RKO (cell line): Measurements from ENCODE around the gene MYL6B.

ENCODE experiments used
- DNase-seq: peaks from one replicate; pipeline ENCODE4 v3.0.0-alpha.2; 2016; ENCODE audit warnings: low spot score

Gene MYL6B

DNA sequence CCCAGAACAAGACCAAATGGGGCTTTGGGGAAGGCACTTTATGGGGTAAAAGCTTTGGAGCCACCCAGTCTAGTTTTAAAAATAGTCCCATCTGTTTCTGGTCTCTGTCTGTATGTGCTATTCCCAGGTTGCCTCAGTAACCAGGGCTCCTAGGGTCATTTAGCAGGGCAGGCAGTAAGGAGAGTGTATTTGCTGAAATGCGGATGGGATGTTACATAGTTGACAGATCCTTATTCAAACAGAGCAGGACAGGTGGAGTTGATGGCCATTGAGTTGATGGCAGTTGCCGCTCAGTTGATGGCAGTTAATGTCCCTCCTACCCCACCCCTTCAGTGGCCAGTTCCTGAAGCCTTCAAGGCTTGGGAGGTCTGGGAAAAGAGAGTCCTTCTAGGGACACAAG lies 29.8 kb upstream of the MYL6B start:
- DNase-seq: no peak

DNA sequence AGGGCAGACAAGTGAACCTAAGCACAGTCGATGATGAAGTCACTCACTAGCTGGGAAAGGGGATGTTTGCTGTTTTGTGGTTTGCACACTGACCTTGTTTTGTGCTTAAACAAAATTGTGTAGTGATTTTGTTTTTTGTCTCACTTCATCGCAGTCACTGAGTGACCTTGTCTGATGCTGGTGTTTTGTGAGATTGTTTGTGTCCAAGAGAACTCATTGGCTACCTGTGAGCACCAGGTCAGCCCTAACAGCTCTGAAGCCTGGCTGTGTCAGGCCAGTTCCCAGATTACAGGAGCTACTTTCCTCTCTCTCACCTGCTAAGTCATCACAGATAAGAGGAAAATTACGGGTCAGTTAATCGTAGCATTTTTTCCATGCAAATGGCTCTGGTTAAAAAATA lies 28.3 kb upstream of the MYL6B start:
- DNase-seq: no peak

DNA sequence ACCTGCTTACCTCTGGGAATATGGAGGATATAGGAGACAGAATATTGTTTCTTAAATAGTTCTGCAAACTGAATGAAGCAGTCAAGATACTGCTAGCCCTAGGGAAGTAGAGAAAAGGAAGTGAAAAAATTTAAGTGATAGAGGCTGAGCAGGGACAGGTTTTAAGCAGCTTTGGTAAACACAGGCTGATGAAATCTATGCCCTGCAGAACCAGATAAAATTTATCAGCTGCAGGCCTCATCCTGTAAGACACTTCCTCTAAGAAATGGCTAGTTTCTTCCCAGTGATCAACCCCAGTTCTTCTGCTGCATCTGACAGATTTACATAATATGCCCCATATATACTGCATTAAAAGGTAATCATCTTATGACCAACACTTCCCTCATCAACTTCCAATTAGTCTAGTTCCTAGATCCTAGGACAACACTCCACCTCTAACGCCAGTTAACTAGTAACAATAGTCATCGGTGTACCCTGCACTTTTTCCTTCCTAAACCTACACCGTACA lies 25.6 kb upstream of the MYL6B start:
- no peak for DNase-seq

DNA sequence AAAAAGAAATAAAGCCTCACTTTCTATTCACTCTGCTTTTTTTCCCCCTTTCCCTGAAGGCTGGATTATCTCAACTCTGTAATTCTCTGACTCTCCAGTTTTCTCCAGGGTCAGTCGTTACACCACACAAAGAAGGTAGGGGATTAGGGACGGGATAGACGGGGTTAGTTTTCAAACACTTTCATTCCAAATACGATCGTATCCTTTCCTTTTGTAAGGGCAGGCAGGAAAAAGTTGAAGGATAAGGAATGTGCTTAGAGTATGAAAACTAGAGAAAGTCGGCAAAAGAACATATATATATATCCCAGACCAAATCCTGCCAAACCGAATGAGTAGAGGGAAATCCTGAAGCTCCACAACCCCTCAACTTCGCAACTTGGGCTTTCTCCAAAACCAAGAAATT lies 24.9 kb upstream of the MYL6B start:
- DNase-seq: no peak

DNA sequence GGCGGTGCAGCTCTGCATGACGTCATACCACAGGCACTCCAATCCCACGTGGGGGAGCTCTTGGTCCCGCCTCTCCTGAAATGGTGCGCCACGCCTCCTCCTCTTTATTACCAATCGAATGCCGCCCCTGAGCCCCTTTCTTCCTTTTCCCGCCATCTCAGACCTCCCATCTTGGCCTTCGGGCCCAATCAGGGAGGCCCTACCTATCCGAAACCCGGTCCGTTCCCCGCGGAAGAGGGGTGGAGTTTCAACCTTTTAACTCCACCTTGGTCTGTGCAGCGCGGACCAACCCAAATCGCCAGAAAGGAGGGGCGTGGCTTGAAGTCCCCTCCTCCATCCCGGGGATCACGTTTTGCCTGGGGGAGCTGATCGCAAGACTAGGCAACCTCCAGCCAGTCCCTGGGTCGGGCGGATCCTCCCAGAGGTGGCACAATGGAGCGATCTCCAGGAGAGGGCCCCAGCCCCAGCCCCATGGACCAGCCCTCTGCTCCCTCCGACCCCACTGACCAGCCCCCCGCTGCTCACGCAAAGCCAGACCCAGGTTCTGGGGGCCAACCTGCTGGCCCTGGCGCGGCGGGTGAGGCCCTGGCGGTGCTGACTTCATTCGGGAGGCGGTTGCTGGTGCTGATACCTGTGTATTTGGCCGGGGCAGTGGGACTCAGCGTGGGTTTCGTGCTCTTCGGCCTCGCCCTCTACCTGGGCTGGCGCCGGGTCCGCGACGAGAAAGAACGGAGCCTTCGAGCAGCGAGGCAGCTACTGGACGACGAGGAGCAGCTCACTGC lies 24.3 kb upstream of the MYL6B start, which contains the start of gene ESYT1:
ESYT1 (plus strand) TSS at position 380 of the 782 bp plus-strand sequence; CDS start at position 433, 53 bp downstream.
- DNase-seq: peak; percentile 99

DNA sequence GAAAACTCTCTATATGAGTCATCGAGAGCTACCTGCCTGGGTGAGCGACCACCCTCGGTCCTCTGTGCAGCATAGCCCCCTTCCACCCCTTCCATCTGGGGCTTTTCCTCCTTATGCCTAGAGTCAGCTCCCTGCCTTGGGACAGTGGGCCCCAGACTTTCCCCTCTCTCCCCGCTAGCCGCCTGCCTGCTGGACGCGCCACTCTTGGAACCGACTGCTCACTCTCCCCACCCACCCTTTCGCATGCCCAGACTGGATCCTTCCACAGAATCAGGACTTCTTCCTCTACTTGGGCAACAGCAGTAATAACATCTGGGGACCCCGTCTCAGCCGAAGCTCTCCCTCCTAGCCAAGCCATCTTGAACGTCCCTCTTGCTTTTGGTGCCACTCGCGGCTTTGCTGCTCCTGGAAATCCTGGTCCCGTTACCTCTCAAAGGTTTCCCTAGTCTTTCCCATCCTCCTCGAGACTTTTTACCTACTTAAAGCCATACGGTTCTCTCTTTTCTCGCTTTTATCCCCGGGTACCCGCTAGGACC lies 23.6 kb upstream of the MYL6B start:
- no peak for DNase-seq

DNA sequence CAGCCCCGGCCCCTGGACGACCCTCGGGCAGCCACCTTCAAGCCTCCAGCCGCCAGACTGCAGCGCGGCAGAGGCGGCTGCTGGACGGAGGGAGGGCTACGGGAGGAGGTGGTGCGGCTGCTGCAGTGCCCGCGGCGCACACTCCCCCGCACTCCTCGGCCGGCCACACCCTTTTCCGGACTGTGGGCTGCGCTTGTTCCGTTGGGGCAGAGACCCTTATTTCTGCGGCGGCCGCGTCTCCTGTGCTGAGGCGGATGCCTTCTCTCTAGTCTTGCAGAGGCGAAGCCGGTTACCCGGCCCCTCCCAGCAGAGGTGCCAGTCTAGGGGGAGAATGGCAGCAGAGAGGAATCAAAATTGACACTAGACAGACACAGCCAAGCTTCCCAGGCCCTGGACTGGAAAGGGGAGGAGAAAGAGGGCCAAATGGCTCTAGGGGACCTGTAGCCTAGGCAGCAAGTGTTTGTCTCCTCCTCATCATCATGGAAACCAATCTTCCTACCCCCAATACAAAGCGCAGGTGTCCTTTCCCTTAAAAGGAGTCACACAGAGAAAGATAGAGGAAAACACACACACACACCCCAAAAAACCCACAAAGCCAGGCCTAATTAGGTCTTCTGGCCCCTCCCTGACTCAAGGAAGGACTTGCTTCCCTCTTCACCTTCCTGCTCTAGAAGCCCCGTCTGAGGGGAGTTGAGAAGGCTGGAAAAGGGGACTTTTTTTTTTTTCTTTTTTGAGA lies 23.0 kb upstream of the MYL6B start:
- peak; percentile 77 for DNase-seq

DNA sequence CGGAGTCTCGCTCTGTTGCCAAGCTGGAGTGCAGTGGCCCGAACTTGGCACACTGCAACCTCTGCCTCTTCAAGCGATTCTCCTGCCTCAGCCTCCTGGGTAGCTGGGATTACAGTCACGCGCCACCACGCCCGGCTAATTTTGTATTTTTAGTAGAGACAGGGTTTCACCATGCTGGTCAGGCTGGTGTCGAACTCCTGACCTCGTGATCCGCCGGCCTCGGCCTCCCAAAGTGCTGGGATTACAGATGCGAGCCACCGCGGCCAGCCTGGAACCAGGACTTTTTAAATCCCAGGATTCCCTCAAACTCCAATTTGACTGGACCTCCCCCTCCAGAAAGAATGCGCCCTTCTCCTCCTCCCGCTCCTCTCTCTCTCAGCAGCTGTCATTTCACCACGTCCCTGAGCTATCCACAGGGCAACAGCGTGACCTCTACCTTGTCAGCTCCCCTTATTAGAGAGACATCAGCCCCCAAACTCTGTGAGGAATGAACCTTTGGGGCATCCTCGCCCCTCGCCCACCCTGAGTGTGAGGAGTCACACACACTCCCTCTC lies 22.4 kb upstream of the MYL6B start:
- no peak for DNase-seq

DNA sequence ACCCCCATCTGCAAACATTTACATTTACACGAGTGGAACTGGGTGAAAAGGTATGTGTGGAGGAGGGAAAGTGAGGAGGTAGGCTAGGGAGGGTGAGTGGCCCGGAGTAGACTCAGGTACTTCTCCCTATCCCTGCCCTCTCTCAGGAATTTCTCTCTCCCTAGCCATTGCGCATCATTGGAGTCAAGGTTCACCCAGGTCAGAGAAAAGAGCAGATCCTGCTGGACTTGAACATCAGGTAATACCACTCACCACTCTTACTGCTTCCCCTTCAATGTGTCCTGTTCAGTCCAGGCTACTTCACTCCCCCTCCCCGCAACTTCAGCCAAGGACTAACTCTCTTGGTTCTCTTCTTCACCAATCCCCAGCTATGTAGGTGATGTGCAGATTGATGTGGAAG lies 21.5 kb upstream of the MYL6B start:
- DNase-seq: no peak

DNA sequence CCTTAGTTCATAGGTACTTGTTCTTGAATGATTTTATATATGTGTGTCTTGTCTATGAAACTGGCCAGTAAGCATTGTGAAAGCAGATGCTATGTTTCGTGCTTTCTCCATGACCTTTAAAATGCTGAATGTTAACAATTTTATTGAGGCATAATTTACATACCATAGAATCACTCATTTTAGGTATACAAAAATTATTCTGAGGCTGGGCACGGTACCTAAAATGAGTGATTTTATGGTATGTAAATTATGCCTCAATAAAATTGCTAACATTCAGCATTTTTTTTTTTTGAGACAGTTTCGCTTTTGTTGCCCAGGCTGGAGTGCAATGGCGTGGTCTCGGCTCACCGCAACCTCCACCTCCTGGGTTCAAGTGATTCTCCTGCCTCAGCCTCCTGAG lies 17.5 kb upstream of the MYL6B start:
- DNase-seq: no peak

DNA sequence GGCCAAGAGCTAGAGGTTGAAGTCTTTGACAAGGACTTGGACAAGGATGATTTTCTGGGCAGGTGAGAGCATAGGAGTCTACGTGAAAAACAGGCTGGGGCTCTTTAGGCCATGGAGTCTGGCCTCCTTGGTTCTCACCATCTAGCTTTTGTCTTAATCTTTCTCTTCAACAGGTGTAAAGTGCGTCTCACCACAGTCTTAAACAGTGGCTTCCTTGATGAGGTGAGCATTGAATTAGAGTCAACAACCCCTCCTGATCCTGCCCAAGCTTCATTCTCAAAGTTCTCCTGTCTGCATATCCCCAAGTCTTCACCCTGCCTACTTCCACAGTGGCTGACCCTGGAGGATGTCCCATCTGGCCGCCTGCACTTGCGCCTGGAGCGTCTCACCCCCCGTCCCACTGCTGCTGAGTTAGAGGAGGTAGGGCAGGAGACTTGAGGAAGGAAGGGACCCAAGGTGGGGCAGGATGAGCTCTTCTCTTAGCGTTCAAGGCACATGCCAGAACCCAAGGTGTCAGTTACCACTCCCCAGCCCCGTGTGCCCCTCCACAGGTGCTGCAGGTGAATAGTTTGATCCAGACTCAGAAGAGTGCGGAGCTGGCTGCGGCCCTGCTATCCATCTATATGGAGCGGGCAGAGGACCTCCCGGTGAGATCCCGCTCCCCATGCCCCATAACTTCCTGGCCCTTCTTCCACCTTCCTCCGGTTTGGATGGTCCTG lies 14.4 kb upstream of the MYL6B start:
- no peak for DNase-seq

DNA sequence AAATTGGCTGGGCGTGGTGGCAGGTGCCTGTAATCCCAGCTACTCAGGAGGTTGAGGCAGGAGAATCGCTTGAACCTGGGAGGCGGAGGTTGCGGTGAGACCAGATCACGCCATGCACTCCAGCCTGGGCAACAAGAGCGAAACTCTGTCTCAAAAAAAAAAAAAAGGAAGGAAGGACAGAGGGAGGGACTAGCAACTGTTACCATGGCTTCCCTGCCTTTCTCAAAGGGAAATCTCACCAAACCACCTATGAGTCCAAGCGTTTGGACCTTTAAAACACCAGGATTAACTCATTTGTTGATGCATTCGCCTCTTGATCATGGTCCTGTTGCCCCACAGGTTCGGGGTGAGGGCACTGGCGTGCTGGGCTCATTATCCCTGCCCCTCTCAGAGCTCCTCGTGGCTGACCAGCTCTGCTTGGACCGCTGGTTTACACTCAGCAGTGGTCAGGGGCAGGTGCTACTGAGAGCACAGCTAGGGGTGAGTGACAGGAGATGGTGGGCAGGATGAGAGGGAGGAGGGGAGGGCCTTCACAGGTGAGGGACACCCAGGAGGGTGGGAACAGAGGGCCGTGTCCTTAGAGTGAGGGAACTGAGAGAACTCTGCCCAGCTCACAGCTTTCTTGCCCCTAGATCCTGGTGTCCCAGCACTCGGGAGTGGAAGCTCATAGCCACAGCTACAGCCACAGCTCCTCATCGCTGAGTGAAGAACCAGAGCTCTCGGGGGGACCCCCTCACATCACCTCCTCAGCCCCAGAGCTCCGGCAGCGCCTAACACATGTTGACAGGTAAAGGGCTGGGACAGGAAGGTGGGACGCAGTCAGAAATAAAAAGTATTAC lies 10.2 kb upstream of the MYL6B start:
- DNase-seq: no peak

DNA sequence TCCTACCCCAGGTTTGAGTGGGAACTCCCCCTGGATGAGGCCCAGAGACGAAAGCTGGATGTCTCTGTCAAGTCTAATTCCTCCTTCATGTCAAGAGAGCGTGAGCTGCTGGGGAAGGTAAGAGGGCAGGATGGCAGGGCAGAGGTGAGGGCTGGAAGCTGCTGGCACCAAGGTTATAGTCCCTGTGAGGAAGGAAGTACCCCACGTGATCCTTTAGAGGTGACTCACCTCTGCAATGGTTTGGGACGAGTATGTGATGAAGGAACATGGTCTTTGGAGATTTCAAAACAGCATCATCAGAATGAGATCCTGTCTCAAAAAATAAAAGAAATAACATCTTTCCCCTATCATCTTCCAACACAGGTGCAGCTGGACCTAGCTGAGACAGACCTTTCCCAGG lies 9.2 kb upstream of the MYL6B start:
- DNase-seq: no peak

DNA sequence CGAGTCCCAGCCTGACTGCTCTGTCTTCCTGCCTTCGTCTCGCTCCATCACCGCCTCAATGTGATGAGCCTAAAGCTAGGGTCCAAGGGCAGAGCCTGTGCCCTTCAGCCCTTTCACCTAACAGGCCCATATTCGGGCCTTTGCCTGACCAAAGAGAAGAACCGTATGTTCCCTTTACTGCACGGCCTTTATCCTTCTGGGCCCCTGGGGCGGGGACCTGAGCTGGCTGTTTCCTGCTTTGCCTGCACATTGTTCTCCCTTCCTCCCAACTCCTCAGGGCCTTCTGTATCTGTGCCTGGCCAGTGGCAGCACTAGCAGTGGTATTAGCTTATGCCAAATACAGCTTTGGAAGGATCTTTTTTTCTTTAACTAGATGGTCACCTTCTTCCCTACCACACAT lies 8.5 kb upstream of the MYL6B start:
- DNase-seq: no peak

DNA sequence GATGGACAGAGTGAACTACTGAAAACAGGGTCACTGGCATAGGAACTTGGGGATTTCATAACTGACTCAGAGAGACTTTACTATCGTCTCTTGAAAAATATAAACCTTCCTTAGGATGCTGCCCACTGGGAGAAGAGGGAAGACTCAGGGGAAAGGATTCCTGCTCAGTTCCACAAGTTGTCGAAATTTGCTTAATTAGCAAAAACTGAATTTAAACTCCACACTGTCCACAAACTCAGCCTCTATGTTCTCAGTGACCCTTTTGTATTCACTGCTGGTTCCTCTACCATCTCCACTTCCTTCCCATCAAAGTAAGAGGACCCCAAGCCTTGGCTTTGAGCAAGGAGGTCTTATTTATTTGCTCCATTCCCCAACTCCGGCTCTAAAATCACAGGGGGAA lies 7.2 kb upstream of the MYL6B start:
- no peak for DNase-seq

DNA sequence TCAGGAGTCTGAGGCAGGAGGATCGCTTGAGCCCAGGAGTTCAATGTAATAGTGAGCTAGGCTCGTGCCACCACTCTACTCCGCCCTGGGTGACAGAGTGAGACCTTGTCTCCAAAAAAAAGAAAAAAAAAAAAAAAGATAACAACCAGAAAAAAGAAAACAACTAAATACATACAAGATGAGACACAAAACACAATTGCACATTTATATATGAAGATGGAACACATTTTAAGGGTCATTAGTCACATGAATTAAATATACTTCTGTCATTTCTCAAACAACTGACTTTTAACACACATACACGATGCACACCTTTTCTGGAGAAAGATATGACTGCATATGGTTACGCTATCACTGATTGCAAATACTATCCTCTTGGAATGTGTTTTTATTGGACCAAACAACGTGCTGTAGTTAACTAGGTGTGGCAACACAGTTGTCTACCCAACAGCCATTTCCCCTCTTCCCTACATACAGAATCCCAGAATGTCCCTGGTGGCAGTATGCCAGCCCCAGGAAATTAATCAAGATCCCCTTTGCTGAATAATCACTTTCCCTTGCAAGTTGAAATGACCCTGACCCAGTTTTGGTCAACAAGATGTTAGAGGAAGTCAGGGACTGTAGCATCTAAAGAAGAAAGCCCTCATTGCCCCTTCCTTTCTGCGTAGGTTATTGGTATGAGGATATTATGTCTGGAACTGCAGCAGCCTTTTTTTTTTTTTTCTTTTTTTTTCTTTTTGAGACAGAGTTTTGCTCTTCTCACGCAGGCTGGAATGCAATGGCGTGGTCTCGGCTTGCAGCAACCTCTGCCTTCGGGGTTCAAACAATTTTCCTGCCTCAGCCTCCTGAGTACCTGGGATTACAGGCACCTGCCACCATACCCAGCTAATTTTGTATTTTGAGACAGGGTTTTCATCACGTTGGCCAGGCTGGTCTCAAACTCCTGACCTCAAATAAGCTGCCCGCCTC lies 5.6 kb upstream of the MYL6B start:
- no peak for DNase-seq

DNA sequence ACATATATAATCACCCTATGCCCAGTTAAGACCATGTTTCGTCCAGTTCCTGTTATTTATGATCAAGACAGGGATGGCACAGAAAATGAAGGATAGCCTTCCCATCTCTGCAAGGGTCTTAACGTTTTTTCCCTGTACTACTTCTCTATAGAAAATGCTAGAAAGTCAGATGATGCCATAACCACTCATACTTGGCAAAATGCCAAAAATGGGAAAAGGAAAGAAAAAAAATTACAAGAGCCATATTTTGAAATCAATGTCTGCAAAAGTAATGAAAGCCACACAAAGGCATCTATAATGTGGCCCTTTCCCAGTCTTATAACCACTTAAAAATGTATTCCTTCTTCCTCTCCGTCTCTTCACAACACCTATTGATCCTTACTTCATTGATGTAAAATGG lies 1.8 kb upstream of the MYL6B start:
- DNase-seq: peak; percentile 52

DNA sequence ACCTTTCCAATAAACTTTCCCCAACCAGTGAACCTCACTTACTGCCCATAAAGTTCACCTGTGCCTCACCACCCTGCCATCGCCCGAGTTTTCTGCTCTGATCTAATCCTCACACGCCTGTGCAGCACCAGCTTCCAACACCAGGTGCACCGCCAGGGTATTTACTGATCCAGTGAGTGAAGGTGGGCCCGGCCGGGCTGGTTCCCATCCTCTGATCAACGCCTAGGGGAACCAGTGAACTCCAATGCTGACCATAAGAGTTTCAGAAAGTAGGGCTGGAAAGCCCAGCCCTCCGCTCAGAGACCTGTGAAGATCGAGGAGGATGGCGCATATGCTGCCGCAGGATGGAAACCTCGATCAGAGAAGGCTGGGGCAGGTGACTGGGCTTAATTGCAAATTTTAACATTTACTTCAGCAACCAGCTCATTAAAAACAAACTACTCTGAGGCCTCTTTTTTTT lies 685 bp upstream of the MYL6B start:
- peak; percentile 77 for DNase-seq

DNA sequence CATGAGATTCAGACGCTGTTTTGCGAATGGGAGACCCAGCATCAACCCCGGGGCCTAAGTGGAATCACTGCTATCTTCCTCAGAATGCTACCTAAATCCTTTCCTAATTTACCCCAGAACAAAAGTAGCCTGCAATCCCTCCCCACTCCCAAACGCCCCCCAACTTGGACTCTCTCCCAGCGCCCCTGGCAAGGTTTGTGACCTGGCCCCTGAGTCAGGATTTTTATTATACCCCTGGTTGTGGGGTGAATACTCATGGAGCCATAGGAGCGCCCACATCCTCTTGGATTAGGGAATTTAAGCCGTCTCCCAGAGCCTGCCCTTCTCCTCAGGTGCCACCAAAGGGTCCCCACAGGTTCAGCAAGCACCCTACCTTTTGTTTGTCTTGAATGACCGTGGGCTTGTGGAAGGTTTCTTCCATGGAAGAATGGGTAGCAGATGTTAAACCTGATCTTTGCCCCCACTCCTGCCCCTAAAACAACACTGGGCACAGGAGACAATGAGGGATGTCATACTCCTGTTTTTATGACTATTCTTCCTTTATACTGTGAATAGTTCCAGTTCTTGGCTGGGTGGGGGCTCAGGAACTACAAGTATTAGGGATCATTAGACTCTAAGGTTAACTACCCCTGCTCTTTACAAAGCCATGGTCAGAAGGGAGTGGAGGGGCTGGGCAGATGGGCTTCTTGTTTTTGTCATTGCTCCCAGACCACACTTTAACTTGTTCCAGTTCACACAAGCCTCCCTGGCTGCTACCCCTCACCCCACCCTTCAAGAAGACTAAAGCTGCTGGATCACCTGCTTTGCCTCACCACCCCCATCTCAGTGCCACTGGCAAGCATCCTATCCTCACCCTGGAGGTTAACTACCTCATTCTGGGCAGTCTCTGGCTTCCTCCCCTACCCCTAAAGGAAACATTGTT lies 630 bp downstream of the MYL6B start:
- DNase-seq: peak; percentile 66
